PC-3 (cell line): ENCODE data around the gene CTDSP2. TPM values are rescaled to one million over a fixed set of nuclear protein-coding genes. Genes with fewer than 3 reads are reported as not detected.

Experiments
- ATAC-seq: fragments of 200-7000 bp; cut with Tn5 transposase; 2 replicates; pipeline ENCODE4 v1.9.1; 2020; ENCODE audit warnings: mild to moderate bottlenecking, moderate library complexity
- BruUV-seq: library from RNA; stranded (reverse); fragments of 400-500 nt; replicated peaks from 2 replicates; lab custom pipeline; 2021; lab: Mats Ljungman, UMichigan
- CTCF ChIA-PET: fragments of 300-600 bp; sonication (Branson Sonifier 250); formaldehyde crosslinking; loops from one replicate; lab custom pipeline; 2022; ENCODE audit warnings: antibody characterized with exemption; lab: Charles Lee
- POLR2A ChIA-PET: fragments of 300-600 bp; sonication (Branson Sonifier 250); formaldehyde crosslinking; loops from one replicate; lab custom pipeline; 2022; ENCODE audit warnings: antibody characterized with exemption; ENCODE audit not compliant: unreplicated experiment; lab: Charles Lee
- DNase-seq: peaks from one replicate; pipeline ENCODE4 v3.0.0-alpha.2; 2015
- H2AFZ ChIP-seq: fragments of 300-600 bp; sonication (generic); 2 replicates; pipeline ENCODE4 v1.6.0; 2016; ENCODE audit warnings: antibody characterized with exemption, low read length
- H3F3A ChIP-seq: fragments of 300-600 bp; sonication (generic); one replicate; pipeline ENCODE4 v1.6.0; 2017; ENCODE audit warnings: antibody characterized with exemption, low read length, control low read depth, mild to moderate bottlenecking; ENCODE audit not compliant: unreplicated experiment
- H3K27ac ChIP-seq: fragments of 300-600 bp; sonication (generic); 2 replicates; pipeline ENCODE4 v1.5.1; 2016; ENCODE audit warnings: mild to moderate bottlenecking, low read length
- H3K27me3 ChIP-seq: fragments of 300-600 bp; sonication (generic); 2 replicates; pipeline ENCODE4 v1.6.1; 2016; ENCODE audit warnings: low read length, mixed read lengths
- H3K36me3 ChIP-seq: fragments of 300-600 bp; sonication (generic); 2 replicates; pipeline ENCODE4 v1.6.1; 2016; ENCODE audit warnings: low read depth, mixed run types, low read length, mixed read lengths
- H3K4me1 ChIP-seq: fragments of 300-600 bp; sonication (generic); 2 replicates; pipeline ENCODE4 v1.5.1; 2016; ENCODE audit warnings: low read length; ENCODE audit not compliant: insufficient read depth
- H3K4me2 ChIP-seq: fragments of 300-600 bp; sonication (generic); 2 replicates; pipeline ENCODE4 v1.6.0; 2016; ENCODE audit warnings: low read length
- H3K4me3 ChIP-seq: fragments of 300-600 bp; sonication (generic); 2 replicates; pipeline ENCODE4 v1.5.1; 2016; ENCODE audit warnings: mild to moderate bottlenecking, low read length, mixed read lengths
- H3K79me2 ChIP-seq: fragments of 300-600 bp; sonication (generic); 2 replicates; pipeline ENCODE4 v1.6.1; 2017; ENCODE audit warnings: low read length, mixed read lengths
- H3K9ac ChIP-seq: fragments of 300-600 bp; sonication (generic); 2 replicates; pipeline ENCODE4 v1.6.0; 2016; ENCODE audit warnings: mild to moderate bottlenecking, low read length
- H3K9me2 ChIP-seq: fragments of 300-600 bp; sonication (generic); replicated peaks from 2 replicates; pipeline ENCODE4 v1.6.1; 2016; ENCODE audit warnings: mixed run types, low read length, mixed read lengths
- H3K9me3 ChIP-seq: fragments of 300-600 bp; sonication (generic); 2 replicates; pipeline ENCODE4 v1.6.1; 2016; ENCODE audit warnings: low read length, mixed read lengths
- H4K20me1 ChIP-seq: fragments of 300-600 bp; sonication (generic); 2 replicates; pipeline ENCODE4 v1.6.1; 2016; ENCODE audit warnings: low read length, mixed read lengths
- CTCF ChIP-seq: fragments of 300-600 bp; sonication (generic); conservative IDR thresholded peaks from 2 replicates; pipeline ENCODE4 v1.5.1; 2017; ENCODE audit warnings: antibody characterized with exemption, low read depth, mild to moderate bottlenecking, low read length
- EZH2 ChIP-seq: fragments of 300-600 bp; sonication (generic); IDR thresholded peaks from one replicate; pipeline ENCODE4 v1.6.1; 2017; ENCODE audit warnings: antibody characterized with exemption, mild to moderate bottlenecking, low read length; ENCODE audit not compliant: unreplicated experiment
- EZH2phosphoT487 ChIP-seq: fragments of 300-600 bp; sonication (generic); IDR thresholded peaks from 2 replicates; pipeline ENCODE4 v1.6.1; 2018; ENCODE audit warnings: mild to moderate bottlenecking, antibody characterized with exemption, low read length, borderline replicate concordance
- intact Hi-C: fragments of 100-400 bp; cut with micrococcal nuclease; formaldehyde crosslinking; loops from 2 replicates; pipeline ENCODE4 v1.9.0; 2023
- total RNA-seq: library from RNA; depleted of rRNA; stranded (reverse); fragments of >200 nt; gene quantifications from 2 replicates; pipeline ENCODE4 v1.2.3, GENCODE V29; 2014

Gene CTDSP2
- total RNA-seq, 1 experiment from 2014 or later: 39.4 TPM

GRCh38 chr12:57839996-57840395, 6.5 kb downstream of the CTDSP2 start:
- Histone ChIP-seq H3K9ac (no peak overlapping the region), H3K36me3 (no peaks in the 10 kb centered on the region), H3K9me3 (no peaks in the 10 kb centered on the region), H3K4me2 (no peak overlapping the region), H3K9me2 (no peaks in the 10 kb centered on the region), H3K4me1 (peaks cover 23% of the 10 kb centered on the region; the same call in 1 of the 2 replicates), H4K20me1 (peaks cover 60% of the 10 kb centered on the region), H2AFZ (no peak overlapping the region), H3K79me2 (peaks cover 98% of the 10 kb centered on the region), H3K27me3 (no peaks in the 10 kb centered on the region), H3K4me3 (no peak overlapping the region), H3F3A (no peaks in the 10 kb centered on the region), H3K27ac (no peak overlapping the region)
- intact Hi-C loops: no loop called here
- no peak for TF ChIP-seq CTCF
- no TSS peak for BruUV-seq
- ChIA-PET CTCF (no interaction called here), POLR2A (no interaction called here)
- DNase-seq: no peak
- no peak for ATAC-seq

GRCh38 chr12:57838594-57839302, 7.8 kb downstream of the CTDSP2 start:
- no peak overlapping the region for H3K27ac ChIP-seq
- peaks cover 17% of the 10 kb centered on the region; the same call in 1 of the 2 replicates for H3K4me1 ChIP-seq
- no peaks in the 10 kb centered on the region for H3F3A ChIP-seq
- peaks cover 96% of the 10 kb centered on the region for H3K79me2 ChIP-seq
- DNase-seq (no peak), ATAC-seq (no peak)
- H3K9ac ChIP-seq: no peak overlapping the region
- ChIA-PET POLR2A (no interaction called here), CTCF (no interaction called here)
- H3K4me3 ChIP-seq: no peak overlapping the region
- no peak overlapping the region for H2AFZ ChIP-seq
- H3K9me3 ChIP-seq: no peaks in the 10 kb centered on the region
- intact Hi-C loops: no loop called here
- no peaks in the 10 kb centered on the region for H3K27me3 ChIP-seq
- no TSS peak for BruUV-seq
- no peak overlapping the region for H3K4me2 ChIP-seq
- H3K9me2 ChIP-seq: no peaks in the 10 kb centered on the region
- peaks cover 54% of the 10 kb centered on the region for H4K20me1 ChIP-seq
- TF ChIP-seq CTCF (no peak), EZH2phosphoT487 (no peak), EZH2 (no peak)
- H3K36me3 ChIP-seq: no peaks in the 10 kb centered on the region

GRCh38 chr12:57837864-57838562, 8.5 kb downstream of the CTDSP2 start:
- Histone ChIP-seq H3F3A (no peaks in the 10 kb centered on the region), H3K4me3 (no peak overlapping the region), H3K9ac (no peak overlapping the region), H2AFZ (no peak overlapping the region), H3K27ac (no peak overlapping the region), H3K9me3 (no peaks in the 10 kb centered on the region), H3K4me1 (peaks cover 17% of the 10 kb centered on the region; the same call in 1 of the 2 replicates), H3K9me2 (no peaks in the 10 kb centered on the region), H3K27me3 (no peaks in the 10 kb centered on the region), H4K20me1 (peaks cover 56% of the 10 kb centered on the region), H3K79me2 (peaks cover 96% of the 10 kb centered on the region), H3K36me3 (no peaks in the 10 kb centered on the region), H3K4me2 (no peak overlapping the region)
- ATAC-seq: peak; percentile 83
- ChIA-PET POLR2A (no interaction called here), CTCF (no interaction called here)
- intact Hi-C loops: no loop called here
- TF ChIP-seq EZH2 (no peak), EZH2phosphoT487 (no peak), CTCF (no peak)
- peak; percentile 38 for DNase-seq
- BruUV-seq: no TSS peak
